A172 (cell line): ENCODE results near the gene CACNB2. TPM values are rescaled to one million over a fixed set of nuclear protein-coding genes. Genes with fewer than 3 reads are reported as not detected.
A peak's percentile ranks its signal among the peaks of the same experiment; 100 is the strongest.
"Not testable (repeated sequence)": the region's sequence is repeated elsewhere in the genome, so short reads cannot be mapped to it uniquely, and the experiment has no call there.

Experiments used
- DNase-seq: peaks from one replicate; pipeline ENCODE4 v3.0.0-alpha.2; 2015; ENCODE audit warnings: low spot score
- total RNA-seq: library from RNA; depleted of rRNA; stranded (reverse); fragments of >200 nt; shearing (Covaris generic); gene quantifications from 2 replicates; pipeline ENCODE4 v1.2.3, GENCODE V29; 2014

Gene CACNB2
- total RNA-seq, 1 experiment from 2014 or later, result not detected

- no peak for DNase-seq
Measured at GRCh38 chr10:18197706-18198105, 57.5 kb downstream of the CACNB2 start.

- no peak for DNase-seq
Measured at GRCh38 chr10:18201877-18202276, 61.7 kb downstream of the CACNB2 start.

- no peak for DNase-seq
Measured at GRCh38 chr10:18202680-18203460, 62.6 kb downstream of the CACNB2 start.

GRCh38 chr10:18203471-18203870 lies 63.2 kb downstream of the CACNB2 start:
- no peak for DNase-seq

GRCh38 chr10:18204039-18204835 lies 64.0 kb downstream of the CACNB2 start:
- no peak for DNase-seq

- DNase-seq, result no peak
Measured at GRCh38 chr10:18205098-18205834, 65.0 kb downstream of the CACNB2 start.

DNA sequence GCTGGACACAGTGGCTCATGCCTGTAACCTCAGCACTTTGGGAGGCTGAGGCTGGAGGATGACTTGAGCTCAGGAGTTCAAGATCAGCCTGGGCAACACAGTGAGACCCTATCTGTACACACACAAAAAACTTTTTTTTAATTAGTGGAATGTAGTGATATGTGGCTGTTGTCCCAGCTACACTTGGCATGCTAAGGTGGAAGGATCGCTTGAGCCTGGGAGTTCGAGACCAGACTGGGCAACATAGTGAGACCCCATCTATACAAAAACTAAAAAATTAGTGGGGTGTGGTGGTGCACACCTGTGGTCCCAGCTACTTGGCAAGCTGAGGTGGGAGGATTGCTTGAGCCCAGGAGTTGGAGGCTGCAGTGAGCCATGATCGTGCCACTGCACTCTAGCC lies 68.0 kb downstream of the CACNB2 start:
- DNase-seq, result not testable (repeated sequence)

GRCh38 chr10:18209241-18209640 lies 69.0 kb downstream of the CACNB2 start:
- DNase-seq, result no peak

GRCh38 chr10:18210711-18211110 lies 70.5 kb downstream of the CACNB2 start:
- DNase-seq, result no peak

DNA sequence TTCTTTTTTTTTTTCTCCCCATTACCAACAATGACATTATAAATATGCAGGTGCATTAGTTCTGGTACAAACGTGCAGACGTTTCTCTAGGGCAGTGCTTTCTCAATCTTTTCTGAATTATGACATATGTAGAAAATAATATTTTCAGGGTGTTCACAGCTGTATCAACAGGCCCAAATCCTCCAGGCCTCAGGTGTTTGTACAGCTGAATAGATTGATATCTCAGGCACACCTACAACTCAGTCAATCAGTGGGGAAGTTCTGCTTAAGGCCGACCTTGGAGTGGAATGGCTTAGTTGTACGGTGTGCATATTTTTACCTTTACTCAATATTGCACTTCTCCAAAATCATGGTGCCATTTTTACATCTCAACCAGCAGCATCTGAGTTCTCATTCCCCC lies 71.6 kb downstream of the CACNB2 start:
- DNase-seq, result no peak

GRCh38 chr10:18213271-18213670 lies 73.0 kb downstream of the CACNB2 start:
- DNase-seq, result no peak

GRCh38 chr10:18214691-18215563 lies 74.7 kb downstream of the CACNB2 start:
- peak; percentile 51 for DNase-seq

GRCh38 chr10:18216482-18216881 lies 76.3 kb downstream of the CACNB2 start:
- peak; percentile 39 for DNase-seq

- DNase-seq, result no peak
Measured at GRCh38 chr10:18217577-18217976, 77.4 kb downstream of the CACNB2 start.

GRCh38 chr10:18219146-18219545 lies 78.9 kb downstream of the CACNB2 start:
- no peak for DNase-seq

- no peak for DNase-seq
Measured at GRCh38 chr10:18221123-18221522, 80.9 kb downstream of the CACNB2 start.

GRCh38 chr10:18221882-18222281 lies 81.7 kb downstream of the CACNB2 start:
- no peak for DNase-seq

- DNase-seq, result no peak
Measured at GRCh38 chr10:18222866-18223265, 82.6 kb downstream of the CACNB2 start.

- DNase-seq, result no peak
Measured at GRCh38 chr10:18223898-18224297, 83.7 kb downstream of the CACNB2 start.

DNA sequence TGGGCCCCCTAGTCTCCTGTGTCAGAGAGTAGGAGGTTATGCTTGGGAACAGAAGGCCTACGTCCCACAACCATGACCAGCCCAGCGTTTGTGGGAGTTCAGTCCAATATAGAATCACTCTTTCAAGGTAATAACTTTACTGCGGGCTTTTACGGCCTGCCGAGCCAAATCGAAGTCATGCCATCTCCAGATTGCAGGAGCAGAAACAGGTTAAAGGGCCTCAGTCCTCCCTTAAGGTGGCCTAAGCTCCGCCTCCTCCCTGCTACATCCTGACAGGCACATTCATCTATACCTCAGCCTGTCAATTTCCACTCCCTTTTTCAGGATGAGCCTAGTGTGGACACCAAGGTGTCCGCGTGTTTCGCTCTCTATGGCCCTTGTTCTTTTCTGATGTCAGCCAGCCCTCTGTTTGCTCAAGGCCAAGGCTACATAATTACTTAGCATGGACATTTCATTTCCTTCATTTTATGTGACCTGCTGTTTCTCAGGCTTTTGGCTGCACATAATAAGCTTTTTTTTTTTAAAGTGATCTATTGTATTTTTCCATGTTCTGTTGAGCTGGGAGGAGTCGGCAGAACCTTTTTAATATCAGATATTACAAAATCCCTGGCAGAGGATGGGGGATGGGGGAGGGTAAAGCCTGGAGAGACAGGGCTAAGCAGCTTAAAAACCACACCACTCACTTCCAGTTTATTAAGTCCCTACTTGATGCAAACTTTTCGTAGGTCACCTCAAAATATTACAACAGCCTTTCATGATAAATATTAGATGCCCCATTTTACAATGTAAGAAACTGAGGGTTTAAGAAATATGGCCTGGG lies 84.6 kb downstream of the CACNB2 start:
- no peak for DNase-seq
